Fibroblast of peridontal ligament (primary cell): ENCODE results near the gene GCA.

Experiments used
- DNase-seq: peaks from one replicate; pipeline ENCODE4 v3.0.0-alpha.2; 2010; ENCODE audit errors: extremely low read depth

The GCA gene

DNA sequence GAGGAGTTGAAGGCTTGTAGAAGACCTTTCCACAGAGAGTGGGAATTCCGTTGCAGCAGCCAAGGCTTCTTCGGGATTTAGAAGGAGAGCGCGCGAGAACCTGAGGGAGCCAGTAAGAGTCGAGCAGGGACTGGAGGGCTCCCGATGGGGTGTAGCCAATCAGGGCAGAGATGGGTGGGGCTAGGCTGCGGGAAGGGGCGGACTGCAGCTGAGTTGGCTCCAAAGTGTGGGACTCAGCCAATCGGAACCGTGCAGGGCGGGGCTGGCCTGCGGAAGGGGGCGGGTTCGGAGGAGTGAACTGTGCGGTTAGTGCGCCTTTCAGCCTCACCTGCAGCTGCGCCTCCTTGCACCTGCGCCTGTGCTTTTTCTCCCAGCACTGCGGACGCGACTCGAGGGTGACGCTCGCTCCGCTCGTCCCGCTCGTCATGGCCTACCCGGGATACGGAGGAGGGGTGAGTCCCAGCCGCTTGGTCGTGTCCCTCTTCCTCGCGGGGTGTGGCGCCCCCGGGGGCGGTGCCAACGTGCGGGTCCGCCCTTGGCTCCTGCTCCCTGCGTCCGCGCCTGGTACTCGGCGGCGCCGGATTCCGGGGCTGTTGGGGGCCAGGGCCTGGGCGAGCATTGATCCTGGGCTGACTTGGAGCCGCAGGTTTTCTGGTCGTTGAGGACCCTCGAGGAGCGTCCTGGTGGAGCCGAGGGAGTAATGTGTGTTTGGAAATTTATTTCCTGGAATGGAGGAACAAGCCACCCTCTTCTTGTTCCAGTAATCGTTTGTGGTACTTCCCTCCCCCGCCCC lies at the start of gene GCA:
GCA (plus strand) TSS at position 309 of the 793 bp plus-strand sequence; CDS start at position 426, 117 bp downstream.
- peak; percentile 93 for DNase-seq

- DNase-seq: no peak
These were observed 48.9 kb upstream of the GCA start for GRCh38 chr2:162295009-162295408.

GRCh38 chr2:162297925-162298552 lies 45.9 kb upstream of the GCA start:
- DNase-seq: peak; percentile 92

DNA sequence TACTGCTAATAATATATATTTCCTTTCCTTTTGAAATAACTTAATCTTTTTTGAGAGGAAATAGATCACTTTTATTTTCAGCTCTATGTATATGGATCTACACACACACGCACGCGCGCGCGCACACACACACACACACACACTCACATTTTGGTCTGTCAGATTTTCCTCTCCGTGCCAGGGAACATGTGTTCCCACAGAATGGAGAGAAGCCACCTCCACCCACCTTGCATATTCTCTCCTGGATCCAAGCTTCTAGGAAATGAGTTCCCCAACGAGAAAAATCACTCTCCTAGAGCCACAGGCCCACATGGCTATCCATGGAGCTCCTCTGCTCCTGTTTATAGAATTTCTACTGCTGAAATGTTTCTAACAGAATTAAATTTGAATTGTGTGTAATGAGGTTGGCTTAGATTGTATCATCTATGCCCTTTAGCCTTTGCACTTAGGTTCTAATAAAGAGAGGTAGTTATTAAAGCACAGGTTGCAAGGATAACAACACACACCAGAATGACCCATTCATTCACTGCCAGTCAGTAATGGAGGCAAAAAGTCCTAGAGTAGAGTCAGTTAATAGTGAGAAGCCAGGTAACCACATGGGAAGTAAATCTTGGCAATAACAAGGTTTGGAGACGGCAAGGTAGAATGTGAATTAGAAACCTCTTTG lies 45.1 kb upstream of the GCA start:
- no peak for DNase-seq

DNA sequence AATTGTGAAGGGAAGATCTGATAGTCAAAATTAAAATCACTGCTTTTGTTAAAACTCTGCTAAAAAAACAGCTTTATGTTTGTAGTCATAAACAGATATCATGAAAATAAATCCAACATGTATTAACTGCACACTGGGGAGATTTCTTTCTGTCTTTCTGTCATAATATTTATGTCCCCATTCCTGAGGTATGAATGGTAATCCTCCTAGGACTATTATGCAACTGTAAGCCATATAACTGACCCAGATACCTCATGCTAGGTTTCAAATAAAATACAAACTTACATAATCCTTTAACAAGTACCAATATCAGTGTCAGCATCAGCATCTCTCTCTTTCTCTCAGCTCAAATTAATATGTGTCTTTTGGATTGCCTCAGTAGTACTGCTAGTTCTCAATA lies 43.7 kb upstream of the GCA start:
- DNase-seq: no peak

DNA sequence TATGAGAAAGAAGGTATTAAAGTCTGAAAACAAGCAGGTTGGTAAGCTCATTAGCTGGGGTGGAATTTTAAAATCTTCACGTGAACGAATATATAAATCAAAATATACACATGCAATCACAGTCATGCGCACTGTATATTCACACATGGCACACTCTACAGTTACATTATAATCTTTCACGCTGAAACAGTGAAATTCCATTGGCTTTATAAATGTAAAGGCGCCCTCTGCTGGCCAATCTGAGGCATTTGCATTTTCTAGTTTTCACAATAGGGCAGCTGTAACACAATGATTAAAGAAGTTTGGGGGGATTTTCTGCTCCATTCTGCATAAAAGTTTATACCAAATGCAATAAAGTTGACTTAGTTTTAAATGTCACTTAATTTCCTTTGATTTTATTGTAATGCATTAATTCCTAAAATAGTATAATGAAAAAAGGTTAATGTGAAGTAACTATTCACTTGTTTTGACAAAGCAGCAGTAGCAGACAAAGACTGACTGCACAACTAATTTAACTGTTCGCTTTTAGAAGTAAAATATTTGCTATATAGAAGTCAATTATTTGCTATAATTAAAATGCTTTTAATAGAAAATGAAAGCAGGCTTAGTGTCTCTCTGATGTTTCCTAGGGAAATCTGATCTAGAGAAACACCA lies 42.7 kb upstream of the GCA start:
- peak; percentile 85 for DNase-seq

DNA sequence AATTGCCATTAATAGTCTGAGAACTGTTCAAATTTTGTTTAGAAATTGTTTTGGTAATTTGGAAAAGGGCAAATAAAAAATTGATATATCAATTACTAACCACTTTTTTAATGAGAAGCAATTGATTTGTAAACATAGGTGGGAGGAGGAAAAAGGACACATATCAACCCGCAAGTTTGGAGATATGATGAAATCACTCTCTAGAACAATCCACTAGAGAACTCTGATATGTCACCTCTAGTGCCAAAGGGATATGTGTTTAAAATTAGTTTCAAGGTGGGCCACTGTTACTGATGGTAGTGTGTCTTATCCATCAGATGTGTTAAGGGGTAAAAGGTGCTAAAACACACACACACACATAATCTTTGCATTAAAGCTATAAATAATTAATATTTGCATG lies 42.1 kb upstream of the GCA start:
- no peak for DNase-seq

GRCh38 chr2:162305901-162306300 lies 38.0 kb upstream of the GCA start:
- no peak for DNase-seq

- no peak for DNase-seq
These were observed 35.0 kb upstream of the GCA start for GRCh38 chr2:162308747-162309503.

- no peak for DNase-seq
These were observed 31.1 kb upstream of the GCA start for GRCh38 chr2:162312853-162313252.

DNA sequence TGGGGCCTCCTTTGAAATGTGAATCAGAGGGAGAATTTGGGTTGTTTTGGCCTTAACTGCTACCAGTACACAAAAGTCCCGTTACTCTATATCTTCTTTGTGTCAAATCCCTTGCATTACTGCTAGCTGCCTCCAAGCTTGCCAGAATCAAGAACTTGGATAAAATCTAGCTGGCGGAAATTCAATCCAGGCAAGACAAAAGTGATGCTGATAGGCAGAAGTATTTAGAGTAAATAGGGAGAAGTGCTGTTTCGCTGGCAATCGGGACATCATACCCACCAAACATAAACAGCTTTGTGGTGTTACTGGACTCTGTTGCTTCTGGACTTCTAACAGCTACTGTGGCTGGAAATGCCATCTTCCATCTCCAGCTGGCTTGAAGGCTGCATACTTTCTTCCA lies 28.0 kb upstream of the GCA start:
- DNase-seq: no peak

DNA sequence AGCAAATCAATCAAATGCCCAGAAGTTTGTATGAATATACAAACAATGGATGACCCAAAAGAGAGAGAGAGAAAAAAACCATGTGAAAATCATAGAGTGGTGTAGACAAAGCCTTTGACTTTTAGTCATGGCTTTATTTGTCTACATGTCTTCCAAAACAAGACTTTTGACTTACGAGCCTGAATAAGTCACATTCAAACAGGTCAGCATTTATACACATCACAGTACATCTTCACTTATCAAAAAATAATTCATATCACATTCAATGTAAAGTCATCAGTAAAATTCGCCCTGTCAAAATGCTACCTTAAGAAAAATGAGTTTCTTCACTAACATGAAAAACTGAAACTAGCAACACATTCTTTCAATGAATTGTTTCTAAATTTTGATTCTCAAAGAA lies 27.3 kb upstream of the GCA start:
- no peak for DNase-seq

GRCh38 chr2:162317058-162317742 lies 26.7 kb upstream of the GCA start:
- DNase-seq: no peak

GRCh38 chr2:162317861-162318327 lies 26.0 kb upstream of the GCA start:
- no peak for DNase-seq

DNA sequence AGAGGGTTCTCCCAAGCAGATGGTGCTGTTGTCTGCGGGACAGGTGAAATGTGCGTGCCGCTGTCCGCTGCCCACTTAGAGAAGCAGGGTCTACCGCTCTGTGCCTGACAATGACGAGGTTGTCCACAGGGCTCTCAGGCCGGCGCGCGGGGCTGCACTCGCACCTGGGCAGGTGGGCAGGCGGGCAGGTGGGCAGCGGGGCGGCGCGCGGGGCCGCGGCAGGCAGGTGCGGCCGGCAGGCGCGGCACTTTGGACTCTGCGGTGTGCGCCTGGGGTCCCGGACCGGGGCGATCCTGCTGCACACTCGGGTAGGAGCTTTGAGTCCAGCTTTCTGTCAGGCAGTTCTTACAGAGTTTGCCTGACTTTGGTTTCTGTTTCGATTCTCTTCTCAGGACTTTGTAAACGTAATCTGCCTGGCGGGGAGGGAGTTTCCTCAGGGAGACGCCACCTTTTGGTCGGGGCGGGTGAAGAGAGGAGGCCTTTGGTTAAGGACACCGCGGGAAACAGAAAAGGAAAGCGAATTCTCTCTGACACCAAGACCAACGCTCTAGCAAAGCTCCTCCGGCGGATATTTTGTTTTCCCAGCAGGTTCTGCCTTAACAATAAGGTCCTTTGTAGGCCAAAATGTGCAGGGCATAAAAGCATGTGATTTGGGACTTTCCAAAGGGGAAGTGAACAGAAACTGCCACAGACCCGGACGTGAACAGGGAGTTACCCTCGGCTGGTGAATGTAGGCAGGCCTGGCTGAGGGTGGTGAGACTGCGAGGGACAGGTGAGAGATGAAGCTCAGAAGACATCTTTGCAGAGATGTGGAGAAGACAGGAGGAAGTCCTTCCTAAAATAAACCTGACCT lies 25.4 kb upstream of the GCA start, which contains the start of gene IFIH1:
IFIH1 (minus strand) TSS at position 357 of the 853 bp plus-strand sequence. CDS start 377 bp downstream, outside the sequence.
- peak; percentile 91 for DNase-seq

DNA sequence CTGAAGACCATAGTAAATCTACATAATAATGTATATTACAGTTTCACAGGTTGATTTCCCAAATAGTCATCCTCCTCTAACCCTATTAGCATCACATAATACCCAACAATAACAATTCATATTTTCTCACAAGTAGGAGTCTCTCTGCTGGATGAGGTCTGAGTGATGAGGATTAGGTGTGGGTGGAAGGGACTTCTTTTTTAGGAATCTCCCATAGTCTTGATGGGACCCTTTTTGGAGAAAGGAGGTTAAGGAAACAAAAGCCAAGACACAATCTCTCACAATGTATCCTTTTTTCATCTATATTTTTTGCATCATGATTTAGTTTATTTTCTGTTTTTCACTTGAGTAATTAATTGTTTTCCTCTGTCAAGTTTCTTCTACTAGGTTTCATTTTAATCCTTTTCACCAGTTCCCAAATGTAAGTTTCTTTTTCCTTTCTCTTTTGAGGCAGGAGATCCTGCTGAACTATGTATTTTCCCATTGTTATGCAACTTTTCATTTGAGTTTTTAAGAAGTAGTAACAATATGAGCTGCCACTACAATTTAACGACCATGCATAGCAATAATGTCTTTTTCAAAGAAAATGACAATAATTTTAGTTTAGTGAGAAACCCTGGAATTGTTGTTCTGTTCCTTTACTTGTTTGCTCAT lies 22.9 kb upstream of the GCA start:
- DNase-seq: no peak

DNA sequence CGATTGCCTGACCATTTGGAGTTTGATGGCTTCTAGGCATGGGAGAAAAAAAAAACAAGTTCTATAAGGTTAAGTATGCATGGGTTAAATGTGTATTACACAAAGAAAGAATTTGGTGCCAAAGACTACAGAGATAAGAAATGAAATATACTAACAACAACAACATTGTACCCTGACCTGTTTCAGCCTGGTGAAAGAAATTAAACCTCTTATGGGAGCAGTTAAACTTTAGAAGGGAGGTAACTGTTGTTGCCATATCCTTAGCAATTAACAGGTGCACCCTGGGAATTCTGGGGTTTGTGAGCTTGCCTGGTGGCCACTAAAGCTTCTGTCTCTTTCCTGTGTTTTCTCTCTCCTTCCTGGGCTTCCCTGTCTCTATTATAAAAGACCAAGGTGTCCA lies 19.0 kb upstream of the GCA start:
- no peak for DNase-seq

- no peak for DNase-seq
These were observed 16.7 kb upstream of the GCA start for GRCh38 chr2:162327134-162327769.

DNA sequence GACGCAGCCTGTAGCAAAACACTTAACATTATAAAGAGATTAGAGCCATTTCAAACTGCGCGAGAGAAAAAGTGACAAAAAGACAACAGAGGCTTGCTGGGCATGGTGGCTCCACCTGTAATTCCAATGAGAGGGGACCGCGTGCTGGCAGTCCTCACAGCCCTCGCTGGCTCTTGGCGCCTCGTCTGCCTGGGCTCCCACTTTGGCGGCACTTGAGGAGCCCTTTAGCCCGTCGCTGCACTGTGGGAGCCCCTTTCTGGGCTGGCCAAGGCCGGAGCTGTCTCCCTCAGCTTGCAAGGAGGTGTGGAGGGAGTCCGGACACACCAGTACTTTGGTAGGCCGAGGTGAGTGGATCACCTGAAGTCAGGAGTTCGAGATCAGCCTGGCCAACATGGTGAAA lies 16.1 kb upstream of the GCA start:
- DNase-seq: no peak
